Measurements from ENCODE around the gene ABCA2.

The ABCA2 gene

GRCh38 chr9:137028263-137029057 is 423 bp upstream of the ABCA2 start:
- peak; percentile 25 for DNase-seq

- DNase-seq: no peak
Observed at GRCh38 chr9:137026828-137027227, 1.2 kb downstream of the ABCA2 start.

GRCh38 chr9:137026384-137026783 is 1.7 kb downstream of the ABCA2 start:
- no peak for DNase-seq

DNA sequence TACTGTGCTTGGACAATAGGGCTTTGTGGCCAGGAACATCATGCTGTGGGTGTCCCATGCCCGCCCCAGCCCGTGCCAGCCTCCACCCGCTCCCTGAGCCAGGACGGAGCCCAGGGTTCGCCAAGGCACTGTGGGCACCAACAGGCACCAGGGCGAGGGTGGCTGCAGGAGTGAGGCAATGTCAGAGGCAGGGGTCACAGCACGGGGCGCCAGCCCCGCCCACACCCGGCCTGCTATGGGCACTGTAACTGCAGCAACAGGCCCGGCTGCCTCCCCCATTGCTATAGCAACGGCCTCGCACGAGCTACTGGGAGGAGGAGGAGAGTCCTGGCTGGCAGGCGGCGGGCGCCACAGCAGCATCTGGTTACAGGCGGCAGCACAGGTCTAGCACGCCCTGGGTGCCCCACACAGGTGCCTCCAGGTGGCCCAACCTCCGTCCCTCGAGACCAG is 2.5 kb downstream of the ABCA2 start:
- no peak for DNase-seq

- DNase-seq: no peak
Observed at GRCh38 chr9:137023583-137023991, 4.5 kb downstream of the ABCA2 start.

GRCh38 chr9:137023157-137023556 is 4.9 kb downstream of the ABCA2 start:
- no peak for DNase-seq

- DNase-seq: no peak
Observed at GRCh38 chr9:137022662-137023008, 5.4 kb downstream of the ABCA2 start.

DNA sequence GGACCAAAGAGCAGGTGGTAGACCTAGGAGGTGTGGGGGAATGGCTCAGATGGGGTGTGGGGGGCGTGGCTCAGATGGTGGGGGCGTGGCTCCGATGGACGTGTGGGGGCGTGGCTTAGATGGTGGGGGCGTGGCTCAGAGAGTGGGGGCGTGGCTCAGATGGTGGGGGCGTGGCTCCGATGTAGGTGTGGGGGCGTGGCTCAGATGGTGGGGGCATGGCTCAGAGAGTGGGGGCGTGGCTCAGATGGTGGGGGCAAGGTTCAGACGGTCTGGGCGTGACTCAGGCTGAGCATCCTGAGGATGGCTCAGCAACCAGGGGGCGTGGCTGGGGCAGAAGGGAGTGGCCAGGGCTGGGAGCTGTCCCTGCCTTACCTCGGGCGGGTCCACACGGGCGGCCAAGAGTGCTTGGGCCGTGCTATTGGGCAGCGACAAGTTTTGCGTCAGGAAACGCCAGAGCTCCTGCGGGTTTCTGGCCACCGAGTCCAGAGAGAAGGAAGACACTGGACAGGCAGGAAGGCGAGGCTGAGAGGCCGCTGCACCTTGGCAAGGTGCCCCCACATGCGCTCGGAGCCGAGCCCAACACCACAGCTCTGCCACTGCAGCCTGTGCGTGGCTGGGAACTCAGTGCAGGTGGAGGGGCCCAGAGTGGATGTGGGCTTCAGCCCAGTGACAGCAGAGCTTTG is 5.9 kb downstream of the ABCA2 start:
- no peak for DNase-seq

DNA sequence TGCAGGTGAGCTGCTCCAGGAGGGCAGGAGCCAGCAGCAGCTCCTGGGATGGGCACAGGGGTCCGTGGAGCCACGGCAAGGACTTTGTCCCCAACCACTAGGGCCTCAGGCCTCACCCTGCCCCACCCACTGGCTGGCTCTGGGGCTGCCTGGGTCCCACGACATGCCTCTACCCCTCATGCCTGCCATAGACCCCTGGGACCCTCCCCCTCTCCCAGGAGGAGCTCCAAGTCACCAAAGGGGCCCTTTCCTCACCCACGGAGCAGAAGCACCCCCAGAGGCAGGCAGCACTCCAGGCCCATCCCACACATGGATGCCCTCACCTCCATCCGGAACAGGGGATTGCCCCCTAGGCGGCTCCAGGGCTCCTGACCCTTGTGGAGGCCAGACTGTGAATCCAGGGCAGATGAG is 6.5 kb downstream of the ABCA2 start:
- DNase-seq: no peak

DNA sequence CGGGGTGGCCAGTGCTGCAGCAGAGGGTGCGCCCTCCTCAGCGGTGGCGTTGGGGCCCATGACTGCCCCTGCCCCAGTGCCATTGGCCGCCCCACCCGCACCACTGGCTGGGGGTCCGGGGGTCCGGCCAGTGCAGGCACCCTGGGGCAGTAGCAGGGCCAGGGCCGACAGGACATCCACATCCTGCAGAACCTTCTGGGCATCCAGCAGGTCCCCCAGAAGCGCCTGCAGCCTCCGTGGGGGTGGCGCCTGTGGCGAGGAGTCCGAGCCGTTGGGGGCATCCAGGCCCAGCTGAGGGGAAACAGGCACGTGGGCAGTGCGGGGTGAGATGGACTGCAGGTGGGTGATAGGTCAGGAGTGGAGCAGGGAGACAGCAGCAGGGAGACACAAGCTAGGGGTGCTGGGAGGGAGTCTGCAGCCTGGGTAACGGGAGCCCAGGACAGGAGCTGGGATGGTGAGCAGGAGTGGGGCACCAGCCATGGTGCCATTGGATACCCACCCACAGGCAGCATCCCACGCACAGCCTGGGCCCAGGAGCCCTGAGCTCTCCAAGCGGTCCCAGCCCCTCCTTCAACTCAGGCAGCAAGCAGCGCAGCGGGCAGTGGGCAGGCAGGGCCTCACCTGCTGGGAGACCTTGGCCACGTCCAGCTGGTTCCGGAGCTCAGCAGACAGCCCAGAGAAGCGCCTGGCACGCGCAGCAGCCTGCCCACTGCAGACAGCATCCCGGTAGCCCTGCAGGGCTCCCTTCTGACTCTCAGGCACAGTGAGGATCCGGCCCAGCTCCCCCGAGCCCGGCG is 7.1 kb downstream of the ABCA2 start:
- DNase-seq: no peak

- no peak for DNase-seq
Observed at GRCh38 chr9:137019891-137020683, 8.0 kb downstream of the ABCA2 start.

- DNase-seq: no peak
Observed at GRCh38 chr9:137018761-137019559, 9.1 kb downstream of the ABCA2 start.

DNA sequence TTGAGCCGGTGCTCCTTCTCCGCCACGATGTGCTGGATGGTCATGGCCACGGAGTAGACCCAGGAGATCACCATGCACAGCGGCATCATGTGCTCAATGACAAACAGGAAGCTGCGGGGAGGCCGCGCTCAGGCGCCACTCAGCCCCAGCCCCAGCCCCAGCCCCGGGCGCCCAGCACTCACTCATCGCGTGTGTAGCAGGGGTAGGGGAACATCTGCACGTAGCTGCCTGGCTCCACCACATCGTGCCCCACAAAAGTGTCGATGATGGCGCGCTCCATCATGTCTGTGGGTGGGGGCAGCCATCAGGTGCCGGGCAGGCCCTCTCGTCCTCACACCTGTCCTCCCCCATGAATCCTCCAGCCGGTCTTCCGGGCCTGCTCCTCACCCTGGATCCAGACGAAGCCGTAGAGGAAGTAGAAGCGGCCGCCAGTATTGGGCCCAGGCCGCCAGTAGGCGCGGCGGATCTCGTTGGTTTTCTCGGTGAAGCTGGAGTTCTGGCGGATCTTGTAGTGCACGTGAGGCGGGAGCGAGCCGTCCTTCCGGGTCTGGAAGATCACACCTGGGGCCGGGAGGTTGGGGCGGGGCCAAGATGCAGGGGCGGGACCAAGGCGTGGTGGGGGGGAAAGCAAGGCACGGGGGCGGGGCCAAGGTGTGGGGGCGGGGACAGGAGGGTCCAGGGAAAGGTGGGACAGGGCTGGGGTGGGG is 10.1 kb downstream of the ABCA2 start:
- DNase-seq: no peak

DNA sequence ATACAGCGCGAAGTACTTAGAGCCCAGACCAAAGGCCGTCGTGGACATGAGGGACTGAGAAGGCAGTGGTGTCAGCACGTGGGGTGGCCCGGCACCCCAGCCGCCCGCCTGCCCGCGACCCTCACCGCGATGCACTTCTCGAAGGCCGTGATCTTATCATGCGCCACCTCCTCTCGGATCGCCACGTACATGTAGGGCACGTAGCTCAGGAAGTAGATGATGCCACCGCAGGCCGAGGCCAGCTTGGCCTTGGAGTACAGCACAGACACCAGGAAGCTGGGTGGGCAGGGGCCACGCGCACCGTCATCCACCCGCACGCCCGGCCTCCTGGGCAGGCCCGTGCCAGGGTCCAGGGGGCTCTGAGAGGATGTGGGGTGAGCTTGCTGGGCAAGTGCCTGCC is 11.0 kb downstream of the ABCA2 start:
- DNase-seq: no peak

DNA sequence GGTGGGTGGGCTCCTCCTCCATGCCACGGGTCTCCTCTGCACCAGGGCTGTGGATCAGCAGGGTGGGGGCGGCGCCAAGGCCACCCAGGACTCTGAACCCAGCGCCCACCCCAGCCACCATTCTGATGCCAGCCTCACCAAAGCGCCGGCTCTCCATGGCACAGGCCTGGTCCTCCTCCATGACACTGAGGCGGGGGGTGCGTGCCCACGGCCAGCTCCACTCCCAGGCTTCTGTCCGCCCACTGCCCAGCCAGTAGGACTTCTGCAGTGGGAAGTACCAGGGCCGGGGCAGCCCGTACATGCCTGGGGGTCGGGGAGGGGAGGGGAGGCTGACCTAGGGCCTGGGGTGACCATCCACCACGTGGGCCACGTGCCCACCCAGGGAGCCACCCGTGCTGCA is 11.6 kb downstream of the ABCA2 start:
- DNase-seq: no peak

GRCh38 chr9:137015976-137016375 is 12.1 kb downstream of the ABCA2 start:
- no peak for DNase-seq

DNA sequence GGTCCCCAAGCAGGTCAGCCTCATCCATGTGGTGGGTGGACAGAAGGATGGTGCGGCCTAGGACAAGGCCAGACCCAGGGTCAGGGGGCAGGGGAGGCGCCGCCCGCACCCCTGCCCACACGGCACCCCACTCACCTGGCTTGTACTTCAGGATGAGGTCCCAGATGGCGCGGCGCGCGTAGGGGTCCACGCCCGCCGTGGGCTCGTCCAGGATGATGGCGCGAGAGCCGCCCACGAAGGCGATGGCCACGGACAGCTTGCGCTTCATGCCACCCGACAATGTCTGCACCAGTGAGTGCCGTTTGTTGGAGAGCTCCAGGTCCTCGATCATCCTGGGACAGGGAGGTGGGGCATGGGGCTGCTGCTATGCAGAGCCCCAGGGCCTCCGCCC is 12.5 kb downstream of the ABCA2 start:
- DNase-seq: no peak

GRCh38 chr9:137014776-137015539 is 13.1 kb downstream of the ABCA2 start:
- DNase-seq: no peak

GRCh38 chr9:137014166-137014565 is 13.9 kb downstream of the ABCA2 start:
- no peak for DNase-seq

GRCh38 chr9:137013571-137013940 is 14.5 kb downstream of the ABCA2 start:
- no peak for DNase-seq
